ENCODE measurements around the gene MPI. TPM values are rescaled to one million over a fixed set of nuclear protein-coding genes. Genes with fewer than 3 reads are reported as not detected.

MPI gene
- total and polyA plus RNA-seq, 2 of the 8 experiments (the other 6 are each of a cell fraction or from before 2014, with no cell fraction given): 31.0 to 74.8 TPM

- no peak for TF ChIP-seq KDM1A (IDR thresholded peaks at IDR 0.05; ENCODE audit: borderline replicate concordance, low read length)
- TF ChIP-seq SIX5 (IDR thresholded peaks at IDR 0.05; ENCODE audit: low read depth, low read length): no peak
- no peak for TF ChIP-seq RXRA (IDR thresholded peaks at IDR 0.05; ENCODE audit: insufficient read depth, low read depth, low read length)
- no peak for TF ChIP-seq TEAD4 (IDR thresholded peaks at IDR 0.05; ENCODE audit: low read depth, low read length)
- TF ChIP-seq BACH1 (IDR thresholded peaks at IDR 0.05; ENCODE audit: low read length): no peak
Measured at GRCh38 chr15:74892313-74892712, 2.5 kb downstream of the MPI start (continued).
